ENCODE data around the gene FNDC11. TPM values are rescaled to one million over a fixed set of nuclear protein-coding genes. Genes with fewer than 3 reads are reported as not detected.

FNDC11 gene
- total RNA-seq, 4 donors from 2014 or later, result not detected

DNA sequence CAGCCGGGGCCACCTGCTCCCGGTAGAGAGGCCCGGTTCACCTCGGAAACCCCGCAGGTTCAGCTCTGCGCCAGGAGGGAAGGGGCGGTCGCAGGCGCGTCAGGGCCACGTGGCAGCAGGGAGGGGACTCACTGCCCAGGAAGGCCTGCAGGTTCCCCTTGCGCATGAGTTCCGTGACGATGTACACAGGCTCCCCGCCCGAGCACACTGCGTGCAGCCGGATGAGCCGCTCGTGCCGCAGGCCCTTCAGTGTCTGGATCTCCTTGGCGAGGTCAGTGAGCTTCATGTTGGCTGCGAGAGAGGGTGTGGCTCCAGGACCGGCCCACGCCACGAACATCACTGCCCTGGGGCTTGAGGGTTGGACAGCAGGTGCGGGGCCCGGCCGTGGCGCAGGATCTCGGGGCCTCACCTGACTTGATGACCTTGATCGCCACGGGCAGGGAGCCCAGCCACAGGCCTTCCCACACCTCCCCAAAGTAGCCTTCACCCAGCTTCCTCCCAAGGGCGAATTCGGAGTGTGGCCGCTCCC is 11.9 kb upstream of the FNDC11 start:
- H3K4me3 ChIP-seq, result peak overlapping the region in 1 of 4 donors; percentile 26
- intact Hi-C loops (cut with DNase I; ENCODE audit: low total_unique reads) (no loop called here), in situ Hi-C loops (cut with MboI; ENCODE audit: low pct_ligation_motif_present in 1 of 4, low pct_unique_long_range_greater_than_20kb in 1 of 4, low sequenced_read_pairs in 3 of 4) (loop anchor here in 1 of 4 donors (25.0 kb wide), 1 partner anchor 95 kb away; the partner anchor contains the start of gene GMEB2)
- TF ChIP-seq POLR2AphosphoS5 (IDR thresholded peaks at IDR 0.05), result peak; percentile 41 to 88 (median 83)
- TF ChIP-seq, protein P1, sequence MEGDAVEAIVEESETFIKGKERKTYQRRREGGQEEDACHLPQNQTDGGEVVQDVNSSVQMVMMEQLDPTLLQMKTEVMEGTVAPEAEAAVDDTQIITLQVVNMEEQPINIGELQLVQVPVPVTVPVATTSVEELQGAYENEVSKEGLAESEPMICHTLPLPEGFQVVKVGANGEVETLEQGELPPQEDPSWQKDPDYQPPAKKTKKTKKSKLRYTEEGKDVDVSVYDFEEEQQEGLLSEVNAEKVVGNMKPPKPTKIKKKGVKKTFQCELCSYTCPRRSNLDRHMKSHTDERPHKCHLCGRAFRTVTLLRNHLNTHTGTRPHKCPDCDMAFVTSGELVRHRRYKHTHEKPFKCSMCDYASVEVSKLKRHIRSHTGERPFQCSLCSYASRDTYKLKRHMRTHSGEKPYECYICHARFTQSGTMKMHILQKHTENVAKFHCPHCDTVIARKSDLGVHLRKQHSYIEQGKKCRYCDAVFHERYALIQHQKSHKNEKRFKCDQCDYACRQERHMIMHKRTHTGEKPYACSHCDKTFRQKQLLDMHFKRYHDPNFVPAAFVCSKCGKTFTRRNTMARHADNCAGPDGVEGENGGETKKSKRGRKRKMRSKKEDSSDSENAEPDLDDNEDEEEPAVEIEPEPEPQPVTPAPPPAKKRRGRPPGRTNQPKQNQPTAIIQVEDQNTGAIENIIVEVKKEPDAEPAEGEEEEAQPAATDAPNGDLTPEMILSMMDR (IDR thresholded peaks at IDR 0.05), result no peak
- peak; percentile 30 for TF ChIP-seq POLR2A (IDR thresholded peaks at IDR 0.05)
- DNase-seq, result peak; percentile 79
- no peaks in the 10 kb centered on the region for H3K36me3 ChIP-seq
- peaks cover 12 to 55% (median 41%) of the 10 kb centered on the region in 4 donors for H3K4me1 ChIP-seq
- WGBS, 2 donors (ENCODE audit: low coverage in 1 of 2), result 60% methylated on average over 36 of the region's 36 CpGs; no CpG with 5 or more reads in 1 of the 2 donors
- H3K27ac ChIP-seq, result peak overlapping the region in 3 of 4 donors; percentile 44 to 81 (median 54)
- H3K27me3 ChIP-seq, result peaks cover 11% of the 10 kb centered on the region
- H3K9me3 ChIP-seq, result no peaks in the 10 kb centered on the region

DNA sequence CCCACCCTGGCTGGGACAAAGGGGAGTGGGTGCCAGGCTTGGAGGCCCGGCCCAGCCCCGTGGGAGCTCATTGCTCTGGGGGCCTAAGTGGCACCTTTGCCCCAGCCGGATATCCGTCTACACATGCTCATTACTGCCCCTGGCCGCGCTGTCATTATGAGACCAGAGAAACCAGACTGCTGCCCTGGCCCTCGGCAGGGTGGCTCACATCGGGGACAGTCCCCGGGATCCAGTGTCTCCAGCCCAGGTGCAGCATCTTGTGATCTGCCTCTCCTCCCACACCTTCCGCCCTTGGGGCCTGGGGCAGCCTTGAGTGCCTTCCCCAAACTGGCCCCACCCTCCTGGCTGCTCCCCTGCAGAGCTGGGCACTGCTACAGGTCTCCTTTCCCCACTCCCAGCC is 11.3 kb upstream of the FNDC11 start:
- Histone ChIP-seq H3K36me3 (no peaks in the 10 kb centered on the region), H3K9me3 (no peaks in the 10 kb centered on the region), H3K4me3 (no peak overlapping the region), H3K27me3 (peaks cover 17% of the 10 kb centered on the region), H3K4me1 (peaks cover 12 to 56% (median 40%) of the 10 kb centered on the region in 4 donors), H3K27ac (peak overlapping the region in 3 of 4 donors; percentile 44 to 81 (median 54))
- WGBS, 2 donors (ENCODE audit: low coverage in 1 of 2), result 65% methylated on average over 6 of the region's 10 CpGs; no CpG with 5 or more reads in 1 of the 2 donors
- TF ChIP-seq, protein P1 (IDR thresholded peaks at IDR 0.05), result no peak
- TF ChIP-seq POLR2AphosphoS5 (IDR thresholded peaks at IDR 0.05), result no peak
- no peak for TF ChIP-seq POLR2A (IDR thresholded peaks at IDR 0.05)
- TF ChIP-seq EP300 (IDR thresholded peaks at IDR 0.05; ENCODE audit: low read depth), result no peak
- DNase-seq, result peak; percentile 29
- intact Hi-C loops (cut with DNase I; ENCODE audit: low total_unique reads), result no loop called here
- in situ Hi-C loops (cut with MboI; ENCODE audit: low pct_ligation_motif_present in 1 of 4, low pct_unique_long_range_greater_than_20kb in 1 of 4, low sequenced_read_pairs in 3 of 4), result loop anchor here in 1 of 4 donors (25.0 kb wide), 1 partner anchor 95 kb away; the partner anchor contains the start of gene GMEB2

DNA sequence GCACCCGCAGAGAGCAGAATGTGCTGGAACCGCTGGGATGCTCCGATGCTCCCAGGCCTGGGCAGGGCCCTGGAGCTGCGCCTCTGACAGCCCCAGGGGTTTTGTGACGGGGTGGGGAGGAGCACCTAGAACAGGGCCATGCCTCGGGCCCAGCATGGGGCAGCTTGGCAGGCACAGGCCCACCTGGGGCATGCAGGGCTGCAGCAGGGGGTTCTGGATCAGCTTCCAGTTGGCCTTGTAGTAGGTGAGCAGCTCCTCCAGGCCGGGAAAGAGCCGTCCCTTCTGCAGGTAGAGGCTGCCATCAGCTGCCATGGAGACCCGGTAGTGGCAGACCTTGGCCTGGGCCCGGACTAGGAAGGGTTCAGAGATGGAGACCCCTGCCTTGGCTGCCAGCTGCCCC is 10.8 kb upstream of the FNDC11 start:
- Histone ChIP-seq H3K27me3 (peaks cover 21% of the 10 kb centered on the region), H3K4me1 (peaks cover 9 to 53% (median 40%) of the 10 kb centered on the region in 4 donors), H3K27ac (peak overlapping the region in 1 of 4 donors; percentile 81), H3K4me3 (no peak overlapping the region), H3K9me3 (no peaks in the 10 kb centered on the region), H3K36me3 (no peaks in the 10 kb centered on the region)
- in situ Hi-C loops (cut with MboI; ENCODE audit: low pct_ligation_motif_present in 1 of 4, low pct_unique_long_range_greater_than_20kb in 1 of 4, low sequenced_read_pairs in 3 of 4), result loop anchor here in 1 of 4 donors (25.0 kb wide), 1 partner anchor 94 kb away; the partner anchor contains the start of gene GMEB2
- 80% methylated on average over 6 of the region's 10 CpGs; no CpG with 5 or more reads in 1 of the 2 donors for WGBS, 2 donors (ENCODE audit: low coverage in 1 of 2)
- TF ChIP-seq POLR2A (IDR thresholded peaks at IDR 0.05), result no peak
- no peak for TF ChIP-seq POLR2AphosphoS5 (IDR thresholded peaks at IDR 0.05)
- TF ChIP-seq, protein P1 (IDR thresholded peaks at IDR 0.05), result no peak
- no peak for TF ChIP-seq EP300 (IDR thresholded peaks at IDR 0.05; ENCODE audit: low read depth)
- no peak for DNase-seq
- intact Hi-C loops (cut with DNase I; ENCODE audit: low total_unique reads), result no loop called here

DNA sequence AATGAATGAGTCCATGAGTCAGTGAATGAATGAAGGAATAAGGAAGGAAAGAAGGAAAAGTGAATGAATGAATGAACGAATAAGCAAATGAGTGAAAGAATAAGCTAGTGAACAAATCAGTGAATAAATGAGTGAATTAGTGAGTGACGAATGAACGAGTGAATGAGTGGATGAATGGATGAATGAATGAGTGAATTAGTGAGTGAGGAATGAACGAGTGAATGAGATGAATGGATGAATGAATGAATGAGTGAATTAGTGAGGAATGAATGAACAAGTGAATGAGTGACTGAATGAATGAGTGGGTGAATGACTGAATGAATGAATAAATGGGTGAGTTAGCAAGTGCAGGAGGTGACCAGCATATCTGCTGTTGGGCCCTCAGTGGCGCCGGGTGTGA is 10.2 kb upstream of the FNDC11 start:
- TF ChIP-seq POLR2A (IDR thresholded peaks at IDR 0.05) (no peak), EP300 (IDR thresholded peaks at IDR 0.05; ENCODE audit: low read depth) (no peak), POLR2AphosphoS5 (IDR thresholded peaks at IDR 0.05) (no peak)
- TF ChIP-seq, protein P1 (IDR thresholded peaks at IDR 0.05), result no peak
- 78 to 81% methylated on average over 4 to 6 of the region's 6 CpGs for WGBS, 2 donors (ENCODE audit: low coverage in 1 of 2)
- no peaks in the 10 kb centered on the region for H3K9me3 ChIP-seq
- DNase-seq, result no peak
- H3K27ac ChIP-seq, result peak overlapping the region in 1 of 4 donors; percentile 69
- H3K4me1 ChIP-seq, result peaks cover 7 to 48% (median 35%) of the 10 kb centered on the region in 4 donors
- H3K4me3 ChIP-seq, result no peak overlapping the region
- intact Hi-C loops (cut with DNase I; ENCODE audit: low total_unique reads) (no loop called here), in situ Hi-C loops (cut with MboI; ENCODE audit: low pct_ligation_motif_present in 1 of 4, low pct_unique_long_range_greater_than_20kb in 1 of 4, low sequenced_read_pairs in 3 of 4) (loop anchor here in 1 of 4 donors (25.0 kb wide), 1 partner anchor 94 kb away; the partner anchor contains the start of gene GMEB2)
- peaks cover 28% of the 10 kb centered on the region for H3K27me3 ChIP-seq
- H3K36me3 ChIP-seq, result no peaks in the 10 kb centered on the region

All from transverse colon (tissue), 4 donors.